ENCODE results near the gene RBM38. TPM values are rescaled to one million over a fixed set of nuclear protein-coding genes. Genes with fewer than 3 reads are reported as not detected.
A peak's percentile ranks its signal among the peaks of the same experiment; 100 is the strongest.

The RBM38 gene
- total and polyA plus RNA-seq, 9 of the 15 experiments (the other 6 are each of a cell fraction or from before 2014, with no cell fraction given): 0.28 to 82.4 (median 33.2) TPM

GRCh38 chr20:57451795-57452661 lies 60.8 kb downstream of the RBM38 start (continued):
- TF ChIP-seq THAP12 (CRISPR knock-in tag; IDR thresholded peaks at IDR 0.05) (no peak), PBX2 (CRISPR knock-in tag; IDR thresholded peaks at IDR 0.05; ENCODE audit: low read depth) (no peak), PBX2 (tag; conservative IDR thresholded peaks at IDR 0.05; ENCODE audit: low read depth) (peak; percentile 40; the same call in 1 of the 2 replicates), NFIC (IDR thresholded peaks at IDR 0.05) (peak; percentile 84), CHAMP1 (IDR thresholded peaks at IDR 0.05) (no peak), SAFB2 (IDR thresholded peaks at IDR 0.05; ENCODE audit: borderline replicate concordance, low read depth, low read length, severe bottlenecking) (no peak), EGR1 (conservative IDR thresholded peaks at IDR 0.05) (no peak), SP1 (CRISPR knock-in tag; IDR thresholded peaks at IDR 0.05) (peak; percentile 53; the same call in 1 of the 2 replicates), ZFP1 (CRISPR knock-in tag; IDR thresholded peaks at IDR 0.05) (no peak), TFE3 (CRISPR knock-in tag; IDR thresholded peaks at IDR 0.05) (no peak), ZNF444 (CRISPR knock-in tag; IDR thresholded peaks at IDR 0.05) (no peak), PYGO2 (tag; IDR thresholded peaks at IDR 0.05) (peak; percentile 26; the same call in 1 of the 2 replicates)
